Endodermal cell (in vitro differentiated cells): ENCODE results near the gene C1orf35. TPM values are rescaled to one million over a fixed set of nuclear protein-coding genes. Genes with fewer than 3 reads are reported as not detected.

Experiments
- DNase-seq: peaks from one replicate; pipeline ENCODE4 v3.0.0-alpha.2; 2017
- H3K27ac ChIP-seq: 2 replicates; pipeline ENCODE4 v1.5.1; 2013; ENCODE audit warnings: mild to moderate bottlenecking, low read depth, low read length, moderate library complexity
- H3K27me3 ChIP-seq: 2 replicates; pipeline ENCODE4 v1.6.1; 2013; ENCODE audit warnings: mild to moderate bottlenecking, low read length, moderate library complexity; ENCODE audit not compliant: insufficient read depth, control insufficient read depth, poor library complexity, severe bottlenecking
- H3K36me3 ChIP-seq: 2 replicates; pipeline ENCODE4 v1.7.0; 2013; ENCODE audit warnings: mild to moderate bottlenecking, low read length, moderate library complexity; ENCODE audit not compliant: control insufficient read depth, insufficient read depth
- H3K4me1 ChIP-seq: one replicate; pipeline ENCODE4 v1.7.0; 2013; ENCODE audit warnings: low read length; ENCODE audit not compliant: control insufficient read depth, insufficient read depth
- H3K4me3 ChIP-seq: 2 replicates; pipeline ENCODE4 v1.5.1; 2013; ENCODE audit warnings: mild to moderate bottlenecking, low read length, moderate library complexity
- H3K9ac ChIP-seq: 2 replicates; pipeline ENCODE4 v1.6.1; 2013; ENCODE audit warnings: mild to moderate bottlenecking, low read length, moderate library complexity; ENCODE audit not compliant: poor library complexity, severe bottlenecking; ENCODE audit errors: extremely low read depth
- H3K9me3 ChIP-seq: 2 replicates; pipeline ENCODE4 v1.6.1; 2013; ENCODE audit warnings: mild to moderate bottlenecking, low read length, moderate library complexity; ENCODE audit not compliant: control insufficient read depth
- H3K27ac Mint-ChIP-seq: 2 replicates; pipeline ENCODE4 v1.8.0; 2020; ENCODE audit warnings: mixed read lengths
- H3K27me3 Mint-ChIP-seq: 2 replicates; pipeline ENCODE4 v1.8.0; 2021; ENCODE audit warnings: mild to moderate bottlenecking, mixed read lengths; ENCODE audit not compliant: insufficient read depth
- H3K36me3 Mint-ChIP-seq: 2 replicates; pipeline ENCODE4 v1.8.0; 2020; ENCODE audit warnings: low read depth, mixed read lengths
- H3K4me1 Mint-ChIP-seq: 2 replicates; pipeline ENCODE4 v1.8.0; 2020; ENCODE audit warnings: mixed read lengths
- H3K4me3 Mint-ChIP-seq: 2 replicates; pipeline ENCODE4 v1.8.0; 2020; ENCODE audit warnings: mild to moderate bottlenecking, moderate library complexity, mixed read lengths
- H3K9me3 Mint-ChIP-seq: 2 replicates; pipeline ENCODE4 v1.8.0; 2020; ENCODE audit warnings: mild to moderate bottlenecking, mixed read lengths
- CTCF ChIP-seq: fragments of 200-600 bp; sonication (generic); conservative IDR thresholded peaks from 2 replicates; pipeline ENCODE4 v1.5.0; 2021; ENCODE audit warnings: antibody characterized with exemption, mild to moderate bottlenecking
- WGBS, 2 experiments: methylation state at CpG; one replicate each; pipeline versions ENCODE4 v1.1.5 to v1.1.7; 2013; ENCODE audit warnings: missing lambda C conversion rate in 2 of 2, mixed read lengths in 1 of 2; ENCODE audit not compliant: insufficient coverage in 1 of 2, insufficient read length in 1 of 2; 5-methylcytosine and 5-hydroxymethylcytosine counted together
- total RNA-seq, 2 donors: library from RNA; stranded (reverse); fragmentation: NEBNext Ultra II Directional in 1 of 2; extraction: Animal tissue kit (Norgen Biotek cat#: 25700) in 1 of 2; gene quantifications; 2 replicates in 1 of 2; 3 replicates in 1 of 2; pipeline ENCODE4 v1.2.1, GENCODE V29; 2021

The C1orf35 gene
- total RNA-seq, 2 donors from 2014 or later = 31.6 to 34.0 TPM

GRCh38 chr1:228144193-228144992 lies 41.3 kb upstream of the C1orf35 start:
- no peak for TF ChIP-seq CTCF
- Mint-ChIP-seq H3K36me3 (no peaks in the 10 kb centered on the region), H3K27ac (no peak overlapping the region), H3K9me3 (no peaks in the 10 kb centered on the region), H3K4me1 (peaks cover 6% of the 10 kb centered on the region), H3K4me3 (no peak overlapping the region), H3K27me3 (peaks cover 2% of the 10 kb centered on the region)
- peaks cover 3% of the 10 kb centered on the region for H3K4me1 ChIP-seq
- no peak for DNase-seq
- H3K27ac ChIP-seq = no peak overlapping the region
- H3K4me3 ChIP-seq = no peak overlapping the region
- no peaks in the 10 kb centered on the region for H3K9me3 ChIP-seq
- no peak overlapping the region for H3K9ac ChIP-seq
- WGBS, 2 experiments = 91 to 98% methylated on average over 7 to 16 of the region's 16 CpGs
- H3K36me3 ChIP-seq = peaks cover 10% of the 10 kb centered on the region
- no peaks in the 10 kb centered on the region for H3K27me3 ChIP-seq

DNA sequence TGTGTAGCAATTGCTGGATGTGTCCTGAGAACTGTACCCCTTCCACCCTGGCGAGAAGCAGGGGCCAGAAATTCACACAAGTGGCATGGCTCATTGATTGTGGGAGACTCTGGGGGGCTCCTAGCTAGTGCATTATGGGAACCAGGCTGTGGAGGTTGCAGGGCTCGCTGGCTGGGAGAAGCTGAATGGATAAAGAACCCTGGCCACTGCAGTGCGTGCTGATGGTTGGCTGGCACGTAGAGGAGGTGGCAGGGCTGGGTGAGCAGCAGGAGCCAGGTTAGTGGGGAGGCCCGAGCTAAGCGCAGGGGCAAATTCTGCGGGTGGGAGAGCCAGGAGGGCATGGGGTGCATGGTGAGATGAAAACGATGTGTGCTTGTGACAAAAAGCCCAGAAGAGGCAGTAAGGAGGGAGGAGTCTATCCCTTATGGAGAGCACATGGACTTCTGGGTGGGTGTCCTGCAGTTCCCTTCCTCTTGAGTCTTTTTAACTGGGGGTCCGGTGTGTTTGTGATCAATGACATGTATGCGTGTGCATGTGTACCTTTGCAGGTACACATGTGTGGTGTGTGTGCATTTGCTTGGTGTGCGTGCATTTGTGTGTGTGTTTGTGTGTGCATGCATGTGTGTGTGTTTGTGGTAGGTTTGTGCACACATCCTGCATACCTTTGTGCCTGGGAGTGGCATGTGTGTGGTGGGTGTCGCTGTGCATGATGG lies 40.5 kb upstream of the C1orf35 start:
- no peak for DNase-seq
- Histone ChIP-seq H3K27me3 (peaks cover 2% of the 10 kb centered on the region), H3K27ac (no peak overlapping the region), H3K4me1 (peaks cover 3% of the 10 kb centered on the region), H3K9ac (no peak overlapping the region), H3K36me3 (peaks cover 10% of the 10 kb centered on the region), H3K9me3 (no peaks in the 10 kb centered on the region), H3K4me3 (no peak overlapping the region)
- peaks cover 6% of the 10 kb centered on the region for H3K4me1 Mint-ChIP-seq
- H3K27me3 Mint-ChIP-seq = peaks cover 5% of the 10 kb centered on the region
- WGBS, 2 experiments = 93 to 95% methylated on average over 8 to 12 of the region's 12 CpGs
- H3K9me3 Mint-ChIP-seq = no peaks in the 10 kb centered on the region
- H3K27ac Mint-ChIP-seq = peak overlapping the region; percentile 45
- TF ChIP-seq CTCF = no peak
- no peak overlapping the region for H3K4me3 Mint-ChIP-seq
- no peaks in the 10 kb centered on the region for H3K36me3 Mint-ChIP-seq

GRCh38 chr1:228142701-228143136 lies 39.6 kb upstream of the C1orf35 start:
- peaks cover 3% of the 10 kb centered on the region for H3K4me1 ChIP-seq
- peak; percentile 26 for DNase-seq
- Mint-ChIP-seq H3K36me3 (no peaks in the 10 kb centered on the region), H3K4me1 (peaks cover 6% of the 10 kb centered on the region), H3K27ac (no peak overlapping the region), H3K27me3 (peaks cover 14% of the 10 kb centered on the region), H3K9me3 (no peaks in the 10 kb centered on the region), H3K4me3 (peak overlapping the region; percentile 75)
- TF ChIP-seq CTCF = no peak
- peaks cover 11% of the 10 kb centered on the region for H3K27me3 ChIP-seq
- WGBS, 2 experiments = 95% methylated on average over 8 to 11 of the region's 11 CpGs
- H3K9me3 ChIP-seq = no peaks in the 10 kb centered on the region
- no peak overlapping the region for H3K9ac ChIP-seq
- H3K4me3 ChIP-seq = no peak overlapping the region
- H3K27ac ChIP-seq = no peak overlapping the region
- peaks cover 10% of the 10 kb centered on the region for H3K36me3 ChIP-seq
